Measurements from ENCODE around the gene ANXA1.
A peak's percentile ranks its signal among the peaks of the same experiment; 100 is the strongest.
"Not testable (repeated sequence)": the region's sequence is repeated elsewhere in the genome, so short reads cannot be mapped to it uniquely, and the experiment has no call there.

Gene ANXA1

DNA sequence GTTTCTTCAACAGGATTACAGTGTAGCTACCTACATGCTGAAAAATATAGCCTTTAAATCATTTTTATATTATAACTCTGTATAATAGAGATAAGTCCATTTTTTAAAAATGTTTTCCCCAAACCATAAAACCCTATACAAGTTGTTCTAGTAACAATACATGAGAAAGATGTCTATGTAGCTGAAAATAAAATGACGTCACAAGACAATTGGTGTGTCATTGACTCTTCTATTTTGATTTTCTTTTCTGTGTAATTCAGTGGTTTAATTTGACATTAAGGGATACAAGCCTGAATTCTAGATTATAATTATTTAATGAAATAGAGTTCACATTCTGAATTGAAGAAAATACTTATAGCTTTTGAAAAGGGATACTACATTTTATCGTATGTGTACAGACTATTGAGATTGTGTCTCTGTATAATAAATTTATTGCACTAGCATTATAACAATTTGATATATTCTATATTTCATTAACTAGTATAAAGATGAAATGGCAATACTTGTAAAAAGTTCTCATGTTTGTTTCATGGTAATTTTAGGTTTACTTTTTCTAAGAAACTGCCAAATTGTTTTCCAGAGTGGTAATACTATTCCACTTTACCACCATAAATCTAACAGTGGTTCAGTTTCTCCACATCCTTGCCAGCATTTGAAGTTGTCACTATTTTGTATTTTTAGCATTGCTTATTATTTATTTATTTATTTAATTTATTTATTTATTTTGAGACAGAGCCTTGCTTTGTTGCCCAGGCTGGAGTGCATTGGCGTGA, 18.7 kb downstream of the ANXA1 start:
- no peak for DNase-seq

DNA sequence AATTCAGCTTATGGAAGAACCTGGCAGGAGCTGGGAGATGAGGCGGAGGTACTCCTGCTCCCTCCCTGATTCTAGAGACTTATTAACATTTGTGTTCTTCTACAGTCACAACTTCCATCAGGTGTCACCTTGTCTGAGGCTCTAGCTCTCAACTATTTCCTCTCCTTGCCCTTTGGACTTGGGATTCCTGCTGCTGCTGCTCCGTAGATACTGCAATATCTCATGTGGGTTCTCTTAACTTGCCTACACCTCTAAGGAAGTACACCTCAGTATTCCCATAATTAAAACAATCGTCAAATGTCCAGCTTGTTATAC, 21.2 kb downstream of the ANXA1 start:
- no peak for DNase-seq

DNA sequence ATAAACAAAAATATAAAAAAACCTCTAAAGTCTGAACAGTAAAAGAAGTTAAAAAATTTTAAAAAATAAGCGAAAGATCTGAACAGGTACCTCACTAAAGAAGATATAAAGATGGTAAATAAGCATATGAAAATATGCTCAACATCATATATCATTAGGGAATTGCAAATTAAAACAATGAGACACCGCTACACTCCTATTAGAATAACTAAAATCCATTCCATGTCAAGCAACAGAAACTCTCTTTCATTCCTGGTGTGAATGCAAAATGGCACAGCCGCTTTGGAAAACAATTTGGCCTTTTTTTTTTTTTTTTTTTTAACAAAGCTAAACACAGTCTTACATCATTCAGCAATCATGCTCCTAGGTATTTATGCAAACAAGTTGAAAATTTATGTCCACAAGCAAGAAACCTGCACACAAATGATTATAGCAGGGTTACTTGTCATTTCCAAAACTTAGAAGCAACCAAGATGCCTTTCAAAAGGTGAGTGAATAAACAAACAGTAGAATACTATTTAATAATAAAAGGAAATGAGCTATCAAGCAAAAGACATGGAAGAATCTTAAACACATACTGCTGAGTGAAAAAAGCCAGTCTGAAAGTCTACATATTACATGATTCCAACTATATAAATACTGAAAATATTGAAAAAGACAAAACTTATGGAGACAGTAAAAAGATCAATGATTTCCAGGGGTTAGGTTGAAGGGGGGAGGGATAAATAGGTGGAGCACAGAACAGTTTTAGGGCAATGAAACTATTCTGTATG, 22.1 kb downstream of the ANXA1 start:
- DNase-seq: no peak

DNA sequence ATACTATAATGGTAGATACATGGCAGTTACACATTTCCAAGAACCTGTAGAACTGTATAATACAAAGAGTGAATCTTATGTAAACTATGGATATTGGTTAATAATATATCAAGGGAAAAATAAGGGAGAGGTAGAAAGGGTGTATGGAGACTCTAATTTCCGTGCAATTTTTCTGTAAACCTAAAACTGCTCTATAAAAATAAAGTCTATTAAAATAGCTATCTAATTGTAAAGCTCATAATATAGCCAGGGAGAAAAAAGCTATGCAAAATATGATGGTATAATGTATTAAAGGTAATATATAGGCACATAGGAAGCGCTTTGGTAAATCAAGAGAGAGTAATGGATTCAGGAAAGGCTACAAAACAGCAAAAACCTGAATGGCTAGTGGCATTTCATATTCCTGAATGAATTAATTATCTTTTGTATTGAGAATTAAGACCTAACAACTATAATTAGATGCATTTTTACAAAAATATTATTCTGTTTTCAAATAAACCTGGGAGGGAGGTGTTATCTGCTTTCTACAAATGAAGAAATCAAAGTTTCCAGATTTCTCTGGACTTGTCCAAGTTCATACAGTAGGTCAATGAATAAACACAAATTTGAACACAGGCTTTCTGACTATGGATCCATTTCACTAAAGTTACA, 22.8 kb downstream of the ANXA1 start:
- no peak for DNase-seq

DNA sequence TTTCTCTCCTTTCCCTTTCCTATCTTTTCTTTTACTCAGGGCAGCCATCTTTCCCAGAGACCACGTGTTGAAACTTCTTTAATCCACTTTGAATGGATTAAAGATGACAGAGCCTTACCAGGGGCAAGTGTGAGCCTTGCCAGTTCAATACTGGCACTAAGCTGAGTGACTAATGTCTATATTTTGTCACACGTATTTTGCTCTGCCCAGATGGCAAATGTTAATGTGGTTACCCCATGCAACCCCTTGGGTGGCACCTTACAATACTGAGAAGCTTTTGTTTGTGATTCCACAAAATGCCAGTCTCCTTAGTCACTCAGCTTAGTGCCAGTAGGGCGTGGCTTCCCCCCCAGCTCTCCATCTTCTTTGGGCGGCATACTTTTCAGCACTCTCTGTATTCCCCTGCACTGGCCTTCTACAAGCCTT, 24.8 kb downstream of the ANXA1 start:
- DNase-seq: no peak

DNA sequence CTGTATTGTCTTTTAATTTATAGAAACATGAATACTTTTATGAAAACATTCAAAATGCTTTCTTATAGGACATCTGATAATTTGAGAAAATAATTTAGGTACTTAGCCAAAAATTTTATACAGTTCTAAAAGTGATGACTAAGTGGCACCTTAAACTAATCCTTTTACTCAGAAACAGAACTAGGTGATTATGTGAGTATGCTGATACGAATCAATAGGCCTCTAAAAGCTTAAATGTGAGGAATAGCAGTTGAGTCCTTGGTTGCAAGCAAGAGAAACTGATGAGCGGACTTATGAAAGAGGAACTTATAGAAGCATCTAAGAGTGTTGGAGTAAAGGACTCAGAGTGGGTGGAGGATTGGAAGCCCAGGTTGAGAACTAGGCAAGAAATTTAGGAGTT, 26.4 kb downstream of the ANXA1 start:
- DNase-seq: no peak

DNA sequence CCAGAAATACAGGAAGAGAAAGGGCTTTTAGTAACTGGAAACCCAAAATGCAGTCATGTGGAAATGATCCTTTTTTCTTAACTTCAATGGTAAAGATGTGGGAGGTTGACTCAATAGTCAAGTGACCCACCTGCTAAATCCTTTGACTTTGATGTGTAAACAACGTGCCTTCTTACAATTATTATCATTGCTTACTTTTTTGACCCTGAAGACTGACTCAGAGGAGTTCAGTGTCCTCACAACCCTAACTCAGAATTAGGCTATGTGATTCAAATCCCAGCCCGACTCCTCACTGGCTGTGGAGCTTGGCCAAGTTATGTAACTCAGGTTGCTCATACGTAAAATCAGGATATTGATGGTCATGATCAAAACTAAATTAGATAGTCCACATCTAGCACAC, 27.9 kb downstream of the ANXA1 start:
- DNase-seq: no peak

DNA sequence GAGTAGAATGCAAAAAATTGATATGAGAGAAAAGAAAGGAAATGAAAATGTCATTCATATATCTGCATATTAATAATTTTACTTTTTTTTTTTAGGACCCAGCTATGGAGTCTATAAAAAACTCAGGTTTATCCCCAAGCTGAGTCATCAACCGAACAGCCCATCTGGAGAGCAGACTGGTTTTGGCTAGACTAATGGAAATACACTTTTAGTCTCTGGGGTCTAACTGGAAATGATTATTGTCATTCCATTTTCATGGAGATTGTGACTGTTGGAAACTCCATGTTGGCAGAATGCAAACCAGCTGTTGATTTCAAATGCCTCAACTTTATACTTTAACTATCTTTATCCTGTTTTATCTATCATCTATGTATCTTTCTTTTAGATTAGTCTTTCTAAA, 28.7 kb downstream of the ANXA1 start:
- DNase-seq: no peak

DNA sequence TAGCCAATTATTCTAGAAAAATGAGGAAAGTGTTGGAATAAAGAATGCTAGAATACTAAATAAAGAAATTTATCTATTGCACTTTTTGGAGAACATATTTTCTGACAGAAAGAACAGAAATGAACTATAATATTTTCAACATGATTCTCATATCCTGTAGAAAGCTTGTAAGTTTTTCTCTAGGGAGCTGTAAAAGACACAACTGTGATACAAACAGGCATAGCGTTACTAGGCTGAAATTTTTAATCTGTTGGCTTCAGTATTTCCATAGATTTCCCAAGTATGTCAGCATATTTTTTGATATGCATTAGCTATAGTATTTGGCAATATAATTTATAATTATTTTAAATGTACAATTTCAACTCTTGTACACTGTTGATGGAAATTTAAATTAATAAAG, 31.3 kb downstream of the ANXA1 start:
- no peak for DNase-seq

DNA sequence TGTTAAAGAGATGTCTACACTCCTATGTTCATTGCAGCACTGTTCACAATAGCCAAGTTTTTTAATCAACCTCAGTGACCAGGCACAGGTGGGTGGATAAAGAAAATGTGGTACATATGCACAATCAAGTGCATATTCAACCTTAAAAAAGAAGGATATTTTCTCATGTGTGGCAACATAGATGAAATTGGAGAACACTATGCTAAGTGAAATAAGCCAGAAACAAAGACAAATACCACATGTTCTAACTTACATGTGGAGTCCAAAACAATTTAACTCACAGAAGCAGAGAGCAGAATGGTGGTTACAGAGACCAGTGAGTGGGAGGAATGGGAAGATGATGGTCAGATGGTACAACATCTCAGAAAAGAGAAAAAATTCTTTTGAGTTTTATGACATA, 31.8 kb downstream of the ANXA1 start:
- no peak for DNase-seq

DNA sequence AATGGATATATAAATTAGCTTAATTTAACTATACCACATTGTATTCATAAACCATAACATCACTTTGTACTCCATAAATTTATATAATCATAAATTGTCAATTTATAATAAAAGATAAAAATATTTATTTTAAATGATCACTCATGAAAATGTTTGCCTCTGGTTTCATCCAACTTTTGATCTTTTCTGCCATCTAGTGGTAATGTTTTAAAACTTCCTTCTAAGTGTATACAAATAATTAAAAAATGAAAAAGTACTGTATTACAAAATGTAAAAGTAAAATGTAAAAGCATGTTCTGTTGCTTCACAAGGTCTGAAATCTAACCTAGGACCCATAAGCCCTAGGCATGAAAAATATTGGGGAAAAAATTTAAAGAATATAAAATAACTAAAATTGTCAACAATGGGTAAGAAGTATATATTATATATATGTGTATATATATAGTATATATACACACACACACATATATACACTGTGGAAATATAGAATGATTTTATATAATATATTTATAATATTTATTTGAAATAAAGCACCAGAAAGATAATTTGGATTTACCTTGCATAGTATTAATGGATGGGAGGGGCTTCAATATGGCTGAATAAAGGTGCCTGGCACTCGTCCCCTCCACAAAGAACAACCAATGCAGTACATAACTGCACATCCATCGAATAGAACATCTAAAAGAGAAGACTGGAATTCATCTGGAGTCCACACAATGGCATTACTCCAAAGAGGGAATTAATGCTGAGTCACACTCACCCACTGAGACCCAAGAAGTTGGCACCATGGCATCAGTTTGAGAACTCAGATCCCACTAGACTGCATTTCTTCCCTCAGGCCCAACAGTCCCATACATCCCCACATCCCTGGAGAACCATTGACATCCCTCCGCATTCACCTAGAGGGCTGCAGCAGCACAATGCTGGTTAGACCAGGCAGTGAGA, 32.5 kb downstream of the ANXA1 start:
- peak; percentile 73 for DNase-seq

DNA sequence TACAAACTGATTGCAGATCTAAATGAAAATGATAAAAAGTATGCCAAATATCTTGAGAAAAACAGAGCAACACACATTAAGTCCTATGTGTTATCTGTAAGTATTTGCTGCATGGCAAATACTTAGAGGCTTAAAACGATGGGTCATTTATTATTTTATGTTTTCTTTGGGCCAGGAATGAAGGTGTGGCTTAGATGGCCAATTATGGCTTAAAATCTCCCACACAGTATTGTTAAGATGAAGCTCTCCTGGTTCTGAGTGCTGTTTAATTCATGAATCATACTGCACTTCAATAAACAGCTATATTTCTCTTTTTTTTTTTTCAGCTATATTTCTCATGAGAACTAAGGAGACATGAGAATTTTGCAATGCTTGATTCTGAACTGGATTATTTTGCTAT, 39.4 kb downstream of the ANXA1 start:
- DNase-seq: not testable (repeated sequence)

DNA sequence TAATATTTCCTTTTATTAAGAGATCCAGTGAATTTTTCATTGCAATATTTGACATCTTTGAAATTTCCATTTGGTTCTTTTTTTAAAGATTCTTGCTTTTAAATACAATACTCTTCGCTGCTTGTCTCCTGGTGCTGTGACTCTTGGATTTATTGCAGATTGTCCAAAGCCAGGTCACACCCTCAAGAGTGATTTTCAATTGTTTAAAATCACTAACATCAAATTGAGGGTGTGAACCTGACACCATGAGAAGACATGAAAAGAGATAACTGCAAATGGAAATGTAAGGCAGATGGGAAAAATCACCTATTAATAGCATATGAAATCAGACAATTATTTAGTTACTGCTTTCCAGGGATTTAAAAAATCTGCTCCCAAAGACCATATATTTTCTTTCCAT, 42.6 kb downstream of the ANXA1 start:
- DNase-seq: no peak

DNA sequence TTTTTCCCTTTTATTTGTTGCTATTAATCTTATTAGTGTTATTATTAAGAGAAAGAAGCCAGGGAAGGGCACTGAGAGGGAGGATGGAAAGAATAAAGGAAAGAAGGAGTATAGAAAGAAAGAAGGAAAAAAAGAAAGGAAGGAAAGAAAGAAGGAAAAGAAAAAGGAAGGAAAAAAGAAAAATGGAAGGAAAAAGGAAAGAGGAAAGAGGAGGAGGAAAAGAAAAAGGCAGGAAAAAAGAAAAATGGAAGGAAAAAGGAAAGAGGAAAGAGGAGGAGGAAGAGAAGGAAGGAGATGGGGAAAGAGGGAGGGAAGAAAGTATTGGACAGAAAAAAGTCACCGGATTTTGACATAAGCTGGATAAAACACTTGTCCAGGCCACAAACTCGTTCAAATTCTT, 47.8 kb downstream of the ANXA1 start:
- DNase-seq: no peak

DNA sequence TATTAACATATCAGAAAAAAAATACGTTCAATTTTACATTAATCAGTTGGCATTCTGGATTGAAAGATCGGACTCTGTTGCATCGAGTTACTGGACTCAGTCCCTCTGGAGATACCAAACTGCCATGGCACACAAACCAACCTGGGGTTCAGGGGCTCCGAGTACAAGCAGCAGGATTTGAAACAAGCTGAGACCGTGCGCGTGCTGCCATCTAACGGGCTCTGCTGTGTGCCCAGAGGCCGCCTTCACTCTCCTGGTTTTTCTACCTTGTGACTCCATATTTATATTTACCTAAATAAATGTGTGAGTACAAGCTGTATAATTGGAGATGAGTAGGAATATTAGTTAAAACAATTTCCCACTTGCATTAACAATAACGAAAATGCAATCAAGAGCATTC, 48.2 kb downstream of the ANXA1 start:
- DNase-seq: no peak

DNA sequence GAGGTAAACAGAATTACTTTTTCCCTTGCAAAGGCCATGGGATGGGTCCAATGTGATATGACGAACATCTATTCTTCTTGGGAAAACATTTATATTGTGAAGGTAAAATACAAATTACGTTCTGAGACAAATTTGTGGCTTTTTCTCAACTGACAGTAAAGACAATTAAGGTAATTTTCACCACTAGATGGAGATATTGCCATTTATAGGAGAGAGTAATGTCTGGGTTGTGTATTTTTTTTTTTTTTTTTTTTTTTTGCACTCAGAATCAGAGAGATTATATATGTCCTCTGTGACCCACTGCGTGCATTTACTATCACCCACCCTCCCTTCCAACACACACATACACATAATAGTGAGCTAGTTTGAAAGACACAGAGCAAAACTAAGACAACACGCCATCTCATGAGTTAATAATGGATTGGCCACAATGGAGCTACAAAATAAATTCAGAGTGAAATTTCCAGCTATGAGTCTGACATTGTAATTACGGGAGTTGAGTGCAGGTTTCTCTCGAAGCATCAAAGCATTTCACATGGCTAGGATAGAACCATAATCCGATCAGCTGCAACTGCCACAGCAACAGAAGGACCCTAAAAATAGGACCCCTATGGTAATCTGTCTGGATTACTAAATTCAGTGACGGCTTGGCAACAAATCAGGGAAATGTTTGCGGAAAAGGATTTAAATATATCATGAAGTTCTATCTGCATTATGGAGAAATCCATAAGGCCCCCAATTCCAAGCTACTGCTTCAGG, 49.2 kb downstream of the ANXA1 start:
- DNase-seq: peak; percentile 41

DNA sequence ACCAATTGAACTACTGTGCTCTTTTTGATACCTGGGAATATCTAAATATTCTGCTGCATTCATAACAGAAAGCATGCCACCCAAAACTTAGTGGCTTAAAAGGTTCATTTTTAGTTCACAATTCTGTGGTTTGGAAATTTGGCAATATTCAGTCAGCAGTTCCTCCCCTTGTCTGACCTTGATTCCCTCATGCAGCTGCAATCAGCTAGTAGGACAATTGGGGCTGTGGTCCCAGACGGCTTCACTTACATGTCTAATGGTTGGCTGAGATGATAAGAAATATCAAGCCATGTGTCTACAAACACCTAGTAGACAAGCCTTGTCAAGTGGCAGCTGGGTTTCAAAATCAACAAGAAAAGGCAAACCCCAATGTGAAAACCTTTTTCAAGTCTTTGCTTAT, 51.3 kb downstream of the ANXA1 start:
- no peak for DNase-seq

DNA sequence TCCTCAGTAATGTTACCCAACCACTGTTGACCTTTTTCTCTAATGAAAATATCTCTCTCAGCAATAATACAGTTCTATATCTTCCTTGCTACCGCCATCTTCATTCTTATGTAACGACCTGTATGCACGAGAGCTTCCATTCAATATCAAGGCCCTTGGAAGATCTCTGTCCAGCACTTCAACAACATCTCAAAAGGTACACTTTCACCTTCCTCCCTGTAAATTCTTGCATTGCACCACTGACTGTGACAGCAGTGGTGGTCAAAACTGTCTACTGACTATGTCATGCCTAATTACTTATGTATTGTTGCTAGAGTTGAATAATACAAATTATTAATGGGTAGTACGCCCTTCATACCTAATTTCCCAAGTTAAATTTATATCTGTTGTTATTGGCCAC, 53.3 kb downstream of the ANXA1 start:
- DNase-seq: no peak

DNA sequence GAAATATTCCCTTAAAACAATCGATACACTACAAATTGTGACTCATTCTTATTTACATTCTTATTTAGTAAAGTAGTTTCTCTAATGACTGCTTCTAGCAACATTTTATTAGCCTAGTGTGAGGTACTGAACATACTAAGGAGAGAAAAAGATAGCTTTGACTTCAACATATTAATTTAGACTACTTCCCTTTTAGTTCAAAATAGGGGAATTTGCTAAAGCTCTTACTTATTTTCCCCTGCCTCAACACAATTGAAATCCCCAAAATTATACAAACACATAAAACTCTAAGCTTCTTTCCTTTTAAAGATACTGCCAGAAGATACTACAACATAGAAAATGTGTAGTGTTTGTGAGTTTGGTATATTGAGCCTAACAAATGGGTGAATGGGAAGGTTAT, 55.2 kb downstream of the ANXA1 start:
- no peak for DNase-seq

DNA sequence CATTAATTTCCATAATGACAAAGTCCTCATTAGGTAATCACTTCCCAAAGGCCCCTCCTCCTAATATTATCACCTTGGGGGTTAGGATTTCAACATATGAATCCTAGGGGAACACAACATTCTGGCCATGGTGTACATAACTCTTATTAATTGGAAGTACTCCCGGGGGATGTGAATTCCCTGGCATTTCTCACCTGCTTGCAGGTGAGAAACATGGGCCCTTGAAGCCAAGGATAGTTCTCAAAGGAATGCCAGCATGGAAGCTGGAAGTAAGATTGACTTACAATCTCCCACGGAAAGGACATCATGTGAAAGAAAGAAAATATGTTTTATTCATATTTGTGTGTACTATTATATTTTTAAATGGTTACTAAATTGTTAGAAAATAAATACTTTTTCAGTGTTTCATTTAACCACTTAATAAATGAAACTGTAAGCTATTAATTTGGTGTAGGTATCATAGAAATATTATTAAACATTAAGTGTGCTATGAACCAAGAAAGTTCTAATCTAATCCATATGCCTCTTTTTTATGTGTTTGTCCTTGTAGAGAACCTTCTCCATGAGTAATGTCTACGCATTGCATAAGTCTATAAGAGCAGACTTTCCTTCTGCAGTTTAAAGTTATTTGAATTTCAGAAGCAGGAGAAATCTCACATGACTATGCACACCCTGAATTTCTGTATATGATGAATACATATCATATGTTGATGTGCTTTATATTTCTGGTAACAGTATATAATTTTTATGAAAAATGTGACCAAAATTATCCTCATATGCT, 59.4 kb downstream of the ANXA1 start:
- DNase-seq: no peak

DNA sequence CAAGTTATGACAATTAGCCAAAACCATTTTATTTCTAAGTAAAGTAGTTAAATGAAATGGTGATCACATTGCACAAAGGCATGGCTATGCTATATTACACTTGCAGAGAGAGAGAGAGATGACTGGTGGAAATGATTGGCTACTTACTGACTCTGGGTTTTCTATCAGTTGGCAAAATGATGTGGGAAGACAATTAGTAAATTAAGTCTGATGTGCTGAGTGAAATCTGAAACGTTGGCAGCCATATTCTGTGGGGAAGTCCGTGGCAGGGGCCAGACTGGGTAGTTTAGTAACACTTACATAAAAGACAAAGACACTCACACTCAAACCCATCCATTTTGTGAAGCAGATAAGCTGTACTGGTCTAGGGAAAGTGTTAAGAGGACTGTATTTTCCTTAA, 61.6 kb downstream of the ANXA1 start:
- no peak for DNase-seq

DNA sequence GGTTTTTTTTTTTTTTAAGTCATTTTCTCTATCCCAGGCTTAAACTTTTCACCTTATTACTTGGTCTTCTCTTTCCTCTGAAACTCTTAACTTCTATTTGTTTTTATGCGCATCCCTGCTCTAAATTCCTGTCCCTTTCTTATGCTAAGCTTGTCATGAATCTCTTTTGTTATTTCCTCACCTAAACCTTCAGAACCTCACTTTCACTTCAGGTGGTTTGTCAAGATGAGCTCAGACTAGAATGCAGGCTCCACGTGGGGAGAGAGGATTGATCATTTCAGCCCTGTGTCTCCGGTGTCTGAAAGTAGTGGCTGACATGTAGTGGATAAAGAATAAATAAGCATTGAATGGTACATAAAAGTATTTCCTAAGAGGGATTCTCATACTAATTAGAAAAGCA, 63.6 kb downstream of the ANXA1 start:
- DNase-seq: no peak

Measured in NCI-H1092 treated with DMSO at 0.1 percent for 48 hours (cell line).